Occipital lobe (tissue), 2 donors: ENCODE measurements around the gene MAP2K7. TPM values are rescaled to one million over a fixed set of nuclear protein-coding genes. Genes with fewer than 3 reads are reported as not detected.

ENCODE experiments used
- DNase-seq: peaks from one replicate; lab custom pipeline; 2025; lab: John Stamatoyannopoulos, UW
- total RNA-seq: library from RNA; depleted of rRNA; stranded (reverse); fragments of >200 nt; gene quantifications from one replicate; pipeline ENCODE4 v1.2.3, GENCODE V29; 2014

Gene MAP2K7
- total RNA-seq, 1 donor from 2014 or later = 6.7 TPM

GRCh38 chr19:7918615-7919421 is 15.1 kb downstream of the MAP2K7 start:
- DNase-seq = no peak

- peak; percentile 89 for DNase-seq
These were observed 16.2 kb downstream of the MAP2K7 start, which contains the start of gene SNAPC2 for GRCh38 chr19:7919610-7920518. Gene SNAPC2 (plus strand): TSS chr19:7920338. CDS start chr19:7920367, 29 bp downstream.

GRCh38 chr19:7920519-7921301 is 17.0 kb downstream of the MAP2K7 start:
- DNase-seq = peak; percentile 96

GRCh38 chr19:7921302-7921966 is 17.8 kb downstream of the MAP2K7 start:
- DNase-seq = no peak

- DNase-seq = no peak
These were observed 18.5 kb downstream of the MAP2K7 start for GRCh38 chr19:7921967-7922835.

- no peak for DNase-seq
These were observed 19.1 kb downstream of the MAP2K7 start for GRCh38 chr19:7922836-7923195.

GRCh38 chr19:7923295-7924191 is 19.9 kb downstream of the MAP2K7 start:
- DNase-seq = peak; percentile 43

GRCh38 chr19:7924241-7924640 is 20.6 kb downstream of the MAP2K7 start:
- peak; percentile 43 for DNase-seq

- no peak for DNase-seq
These were observed 21.0 kb downstream of the MAP2K7 start for GRCh38 chr19:7924651-7925170.

- peak; percentile 41 for DNase-seq
These were observed 21.6 kb downstream of the MAP2K7 start for GRCh38 chr19:7925171-7925851.

GRCh38 chr19:7926021-7926726 is 22.5 kb downstream of the MAP2K7 start, which contains the start of gene CTXN1:
Gene CTXN1 (minus strand): TSS chr19:7926135. CDS start chr19:7925538, 597 bp downstream.
- DNase-seq = peak; percentile 38

GRCh38 chr19:7926727-7927604 is 23.3 kb downstream of the MAP2K7 start:
- no peak for DNase-seq

- no peak for DNase-seq
These were observed 24.1 kb downstream of the MAP2K7 start for GRCh38 chr19:7927605-7928333.

GRCh38 chr19:7928334-7928706 is 24.6 kb downstream of the MAP2K7 start:
- no peak for DNase-seq
